OCI-LY7 (cell line): Measurements from ENCODE around the gene GRIN3B.

Source experiments
- EZH2phosphoT487 ChIP-seq: fragments of 200-600 bp; sonication (generic); IDR thresholded peaks from 2 replicates; pipeline ENCODE4 v1.6.1; 2018; ENCODE audit warnings: low read depth, borderline replicate concordance, mild to moderate bottlenecking, mixed run types, antibody characterized with exemption, low read length, moderate library complexity, mixed read lengths
- TF ChIP-seq, protein P1 (sequence below): fragments of 200-600 bp; sonication (generic); conservative IDR thresholded peaks from 2 replicates; pipeline ENCODE4 v1.5.1; 2014; ENCODE audit warnings: mild to moderate bottlenecking, antibody characterized with exemption, low read length, moderate library complexity, mixed read lengths

DNA sequence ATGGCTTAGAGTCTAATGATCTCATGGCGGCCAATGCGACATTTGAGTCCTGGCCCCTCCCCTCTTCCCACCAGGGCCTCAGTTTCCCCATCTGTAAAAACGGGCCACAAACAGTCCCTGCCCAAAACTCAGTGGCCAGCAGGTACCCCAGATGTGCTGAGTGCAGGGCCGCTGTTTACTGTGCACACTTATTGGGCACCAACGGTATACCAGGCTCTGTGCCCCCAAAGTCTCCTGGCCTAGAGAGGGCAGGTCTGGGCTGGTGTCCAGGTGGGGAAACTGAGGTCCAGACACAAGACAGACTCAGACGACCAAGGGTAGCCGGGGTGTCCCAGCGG lies 39.6 kb upstream of the GRIN3B start:
- no peak for TF ChIP-seq EZH2phosphoT487
- TF ChIP-seq, protein P1, sequence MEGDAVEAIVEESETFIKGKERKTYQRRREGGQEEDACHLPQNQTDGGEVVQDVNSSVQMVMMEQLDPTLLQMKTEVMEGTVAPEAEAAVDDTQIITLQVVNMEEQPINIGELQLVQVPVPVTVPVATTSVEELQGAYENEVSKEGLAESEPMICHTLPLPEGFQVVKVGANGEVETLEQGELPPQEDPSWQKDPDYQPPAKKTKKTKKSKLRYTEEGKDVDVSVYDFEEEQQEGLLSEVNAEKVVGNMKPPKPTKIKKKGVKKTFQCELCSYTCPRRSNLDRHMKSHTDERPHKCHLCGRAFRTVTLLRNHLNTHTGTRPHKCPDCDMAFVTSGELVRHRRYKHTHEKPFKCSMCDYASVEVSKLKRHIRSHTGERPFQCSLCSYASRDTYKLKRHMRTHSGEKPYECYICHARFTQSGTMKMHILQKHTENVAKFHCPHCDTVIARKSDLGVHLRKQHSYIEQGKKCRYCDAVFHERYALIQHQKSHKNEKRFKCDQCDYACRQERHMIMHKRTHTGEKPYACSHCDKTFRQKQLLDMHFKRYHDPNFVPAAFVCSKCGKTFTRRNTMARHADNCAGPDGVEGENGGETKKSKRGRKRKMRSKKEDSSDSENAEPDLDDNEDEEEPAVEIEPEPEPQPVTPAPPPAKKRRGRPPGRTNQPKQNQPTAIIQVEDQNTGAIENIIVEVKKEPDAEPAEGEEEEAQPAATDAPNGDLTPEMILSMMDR, result no peak
